HG03575 (cell line): ENCODE measurements around the gene LAMC3.
"Not testable (repeated sequence)": the region's sequence is repeated elsewhere in the genome, so short reads cannot be mapped to it uniquely, and the experiment has no call there.

Source experiments
- ATAC-seq: cut with Tn5 transposase; IDR thresholded peaks from one replicate; pipeline ENCODE4 v1.9.1; 2021; ENCODE audit not compliant: unreplicated experiment, insufficient number of reproducible peaks, low FRiP score; ENCODE audit errors: extremely low read depth

The LAMC3 gene

DNA sequence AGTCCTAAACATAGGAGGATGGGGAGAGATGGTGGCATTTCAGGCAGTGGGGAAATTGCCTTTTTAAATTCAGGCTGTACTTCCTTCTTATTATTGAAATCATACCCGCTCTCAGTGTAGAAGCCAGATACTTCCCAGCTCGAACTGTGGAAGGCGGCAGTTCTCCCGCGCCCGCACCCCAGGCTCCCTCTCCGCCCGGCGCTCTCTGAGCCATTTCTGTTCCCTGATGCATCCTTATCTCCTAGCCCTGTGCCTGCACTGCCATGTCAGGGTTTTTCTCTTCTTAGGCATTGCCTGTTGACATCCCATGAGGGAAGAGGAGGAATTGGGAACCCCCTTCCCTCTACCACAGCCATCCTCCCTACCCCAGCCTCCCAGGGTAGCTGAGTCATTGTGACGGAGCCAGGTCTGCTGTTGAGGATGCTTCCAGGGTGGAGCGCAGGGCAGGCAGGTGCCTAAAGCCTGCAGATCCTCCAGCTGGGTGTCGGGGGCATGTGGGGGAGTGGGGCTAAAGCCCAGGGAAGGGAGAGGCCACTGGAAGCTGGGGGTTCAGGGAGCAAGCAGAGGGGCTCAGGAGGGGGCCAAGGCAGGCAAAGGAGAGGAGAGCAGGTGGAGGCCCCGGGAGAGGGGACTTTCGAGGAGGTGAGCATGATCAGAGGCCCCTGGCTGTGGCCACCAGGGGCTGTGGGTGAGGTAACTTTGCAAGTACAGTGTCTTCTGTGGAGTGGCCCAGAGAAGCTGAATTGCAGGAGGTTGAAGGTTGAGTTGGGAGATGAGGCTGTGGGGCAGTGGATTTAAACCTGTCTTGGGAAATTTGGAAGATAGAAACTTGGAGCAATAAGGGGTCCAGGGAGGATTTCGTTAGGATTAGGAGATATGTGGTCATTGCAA is 16.2 kb downstream of the LAMC3 start:
- no peak for ATAC-seq

DNA sequence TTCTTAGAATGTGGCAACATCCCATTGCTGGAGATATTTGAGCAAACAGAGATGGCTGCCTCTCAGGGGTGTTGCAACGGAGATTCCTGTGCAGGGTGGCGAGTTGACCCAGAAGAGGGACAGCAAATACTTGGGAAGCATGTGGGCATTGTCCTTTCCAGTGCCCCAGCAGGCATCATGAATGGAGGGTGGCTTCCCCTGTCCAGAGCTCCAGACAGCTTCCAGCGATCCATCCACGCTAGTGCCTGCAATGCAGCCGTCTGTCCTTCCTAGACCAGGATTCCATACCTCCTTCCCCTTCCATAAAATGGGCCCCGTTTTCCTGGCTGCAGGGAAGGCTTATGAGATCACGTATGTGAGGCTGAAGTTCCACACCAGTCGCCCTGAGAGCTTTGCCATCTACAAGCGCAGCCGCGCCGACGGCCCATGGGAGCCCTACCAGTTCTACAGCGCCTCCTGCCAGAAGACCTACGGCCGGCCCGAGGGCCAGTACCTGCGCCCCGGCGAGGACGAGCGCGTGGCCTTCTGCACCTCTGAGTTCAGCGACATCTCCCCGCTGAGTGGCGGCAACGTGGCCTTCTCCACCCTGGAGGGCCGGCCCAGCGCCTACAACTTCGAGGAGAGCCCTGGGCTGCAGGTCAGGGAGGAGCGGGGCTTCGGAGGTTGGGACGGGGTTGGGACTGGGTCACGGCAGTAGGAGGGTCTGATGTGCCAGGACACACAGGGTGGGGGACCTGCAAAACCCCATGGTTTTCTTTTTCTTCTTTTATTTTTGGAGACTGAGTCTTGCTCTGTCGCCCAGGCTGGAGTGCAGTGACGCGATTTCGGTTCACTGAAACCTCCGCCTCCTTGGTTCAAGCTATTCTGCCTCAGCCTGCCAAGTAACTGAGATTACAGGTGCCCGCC is 17.2 kb downstream of the LAMC3 start:
- ATAC-seq, result no peak

DNA sequence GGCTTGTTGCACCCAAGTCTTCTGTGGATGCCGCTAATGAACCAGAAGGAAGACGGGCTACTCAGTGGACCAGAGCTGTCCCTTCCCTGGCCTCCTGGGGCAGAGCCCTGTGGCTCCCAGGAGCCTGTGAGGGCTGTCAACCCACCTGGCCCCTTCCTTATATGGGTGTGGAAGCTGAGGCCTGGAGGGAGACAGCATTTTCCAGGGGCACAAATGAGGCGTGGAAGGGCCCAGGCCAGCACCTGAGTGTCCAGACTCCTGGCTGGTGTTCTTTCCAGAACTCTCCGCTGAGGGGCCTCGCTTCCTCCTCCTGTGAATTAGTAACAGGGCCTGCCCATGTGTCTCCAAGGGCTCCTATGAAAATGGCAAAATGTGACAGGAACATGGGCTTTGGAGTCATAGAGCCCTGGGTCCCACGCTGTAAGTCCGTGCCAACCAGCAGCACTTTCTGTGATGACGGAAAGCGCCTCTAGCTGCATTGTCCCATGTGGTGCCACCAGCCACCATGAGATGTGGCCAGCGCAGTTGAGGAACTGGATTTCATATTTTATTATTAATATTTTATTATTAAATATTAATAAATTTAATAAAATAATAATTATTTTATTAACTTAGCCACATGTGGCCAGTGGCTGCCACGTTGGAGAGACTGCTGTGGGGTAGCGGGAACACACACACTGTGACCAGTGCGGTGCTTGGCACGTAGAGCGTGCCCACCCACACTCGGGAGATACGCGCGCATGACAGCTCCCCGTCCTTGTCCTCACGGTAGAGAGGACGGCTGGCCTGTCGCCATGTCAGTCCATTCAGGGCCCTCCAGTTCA is 18.3 kb downstream of the LAMC3 start:
- ATAC-seq, result no peak

DNA sequence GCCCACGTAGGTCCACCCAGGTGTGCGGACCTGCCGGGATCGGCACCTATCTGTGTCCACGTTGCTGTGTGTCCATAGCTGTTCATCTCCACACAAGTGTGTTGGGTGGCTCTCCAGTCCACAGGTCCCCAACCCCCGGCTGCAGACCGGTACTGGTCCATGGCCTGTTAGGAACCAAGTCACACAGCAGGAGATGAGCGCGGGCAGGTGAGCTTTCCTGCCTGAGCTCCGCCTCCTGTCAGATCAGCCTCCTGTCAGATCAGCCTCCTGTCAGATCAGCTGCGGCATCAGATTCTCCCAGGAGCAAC is 18.9 kb downstream of the LAMC3 start:
- ATAC-seq, result no peak

DNA sequence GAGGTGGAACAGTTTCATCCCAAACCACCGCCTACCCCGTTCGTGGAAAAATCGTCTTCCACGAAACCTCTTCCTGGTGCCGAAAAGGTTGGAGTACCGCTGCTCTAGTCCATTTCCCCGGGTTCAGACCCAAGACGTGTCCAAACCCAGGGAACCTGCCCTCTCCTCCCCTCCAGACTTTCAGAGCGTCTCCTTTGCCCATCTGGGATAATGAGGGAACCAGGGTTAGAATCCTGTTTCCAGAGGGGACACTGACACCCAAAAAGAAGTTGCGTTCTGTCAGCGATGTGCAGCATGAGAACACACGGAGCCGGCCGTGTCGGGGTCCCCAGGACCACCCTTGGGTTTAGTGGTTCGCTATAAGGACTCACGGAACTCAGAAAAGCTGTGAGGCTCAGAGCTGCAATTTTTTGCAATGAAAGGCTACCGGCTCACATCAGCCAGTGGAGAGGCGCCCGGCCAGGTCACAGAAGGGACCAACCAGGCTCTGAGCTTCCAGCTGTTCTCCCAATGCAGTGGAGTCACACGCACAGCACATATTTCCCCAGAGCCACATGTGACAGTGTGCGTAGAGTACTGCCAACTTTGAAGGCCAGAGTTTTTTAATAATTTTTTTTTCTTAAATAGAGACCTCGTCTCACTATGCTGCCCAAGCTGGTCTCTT is 19.4 kb downstream of the LAMC3 start:
- no peak for ATAC-seq

DNA sequence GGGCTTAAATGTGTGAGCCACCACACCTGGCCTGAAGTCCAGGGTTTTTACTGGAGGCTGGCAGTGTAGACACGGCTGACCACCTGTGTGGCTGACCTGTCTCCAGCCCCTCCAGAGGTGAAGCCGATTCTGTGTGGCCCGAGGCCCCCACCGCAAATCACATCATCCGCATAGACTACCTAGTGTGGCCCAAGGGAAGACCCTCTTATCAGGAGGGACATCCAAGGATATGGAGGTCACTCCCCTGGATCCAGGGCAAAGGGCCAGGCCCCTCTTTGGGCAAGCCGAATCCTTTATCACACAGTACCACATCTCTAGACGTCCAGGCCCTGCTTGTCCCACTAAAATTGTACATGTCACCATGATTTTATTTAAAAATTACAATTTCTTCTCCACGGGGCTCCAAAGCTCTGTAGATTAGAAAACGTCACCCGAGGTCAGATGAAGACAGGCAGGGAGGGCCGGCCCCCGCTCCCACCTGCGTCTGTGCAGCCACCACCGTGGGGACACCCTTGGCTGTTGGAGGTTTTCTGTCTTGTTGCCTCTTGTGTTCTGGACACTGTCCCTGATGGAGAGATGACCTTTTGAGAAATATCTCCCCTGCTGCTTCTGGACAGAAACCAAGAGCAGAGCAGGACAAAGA is 20.1 kb downstream of the LAMC3 start:
- ATAC-seq, result no peak

DNA sequence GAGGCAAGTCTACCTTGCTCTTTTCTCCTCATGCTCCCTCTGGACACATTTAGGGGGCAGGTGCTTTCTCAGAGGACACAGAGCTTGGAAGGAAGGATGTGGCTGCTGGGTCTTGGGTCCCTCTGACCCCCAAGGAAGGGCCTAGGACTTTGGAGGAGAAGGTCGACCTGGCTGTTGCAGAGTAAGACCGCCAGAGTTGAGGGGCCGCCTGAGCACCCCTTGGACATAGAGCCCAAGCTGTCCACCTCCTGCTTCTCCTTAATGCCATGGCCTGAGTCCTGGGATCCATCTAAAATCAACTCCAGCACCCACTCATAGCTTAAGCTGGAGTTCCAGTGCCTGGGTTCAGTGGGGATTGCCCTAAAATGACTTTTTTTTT is 20.6 kb downstream of the LAMC3 start:
- ATAC-seq, result no peak

DNA sequence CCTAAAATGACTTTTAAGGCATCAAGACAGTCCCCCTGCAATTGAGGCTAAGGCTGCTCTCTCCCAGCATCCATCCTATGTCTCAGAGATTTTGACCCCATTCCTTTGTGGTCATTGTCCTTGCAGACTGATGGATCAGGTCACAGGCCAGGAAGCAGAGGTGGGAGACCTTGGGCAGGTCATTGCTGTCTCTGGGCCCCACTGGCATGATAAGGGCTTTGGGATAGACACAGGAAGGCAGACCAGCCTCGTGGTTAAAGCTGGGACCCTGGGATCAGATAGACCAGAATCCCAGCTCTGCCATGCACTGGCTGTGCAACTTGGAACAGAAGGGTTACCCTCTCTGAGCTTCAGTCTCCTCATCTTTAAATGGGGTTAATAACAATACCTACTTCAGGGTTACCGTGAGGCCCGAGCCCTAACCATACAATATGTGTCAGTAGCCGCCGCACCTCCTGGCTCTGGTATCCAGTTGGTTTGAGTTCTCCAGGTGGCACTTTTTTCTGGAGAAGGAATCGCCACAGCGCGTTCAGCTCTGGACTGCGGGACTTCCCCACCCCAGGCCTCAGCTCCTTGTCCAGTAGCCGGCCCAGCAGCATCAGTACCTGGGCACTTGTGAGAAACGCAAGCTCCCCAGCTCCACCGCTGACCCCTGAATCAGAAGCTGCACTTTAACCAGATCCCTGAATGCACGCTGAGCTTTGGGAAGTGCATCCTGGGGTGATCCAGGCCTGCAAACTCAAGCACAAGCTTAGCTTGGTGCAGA is 21.4 kb downstream of the LAMC3 start:
- ATAC-seq, result no peak

DNA sequence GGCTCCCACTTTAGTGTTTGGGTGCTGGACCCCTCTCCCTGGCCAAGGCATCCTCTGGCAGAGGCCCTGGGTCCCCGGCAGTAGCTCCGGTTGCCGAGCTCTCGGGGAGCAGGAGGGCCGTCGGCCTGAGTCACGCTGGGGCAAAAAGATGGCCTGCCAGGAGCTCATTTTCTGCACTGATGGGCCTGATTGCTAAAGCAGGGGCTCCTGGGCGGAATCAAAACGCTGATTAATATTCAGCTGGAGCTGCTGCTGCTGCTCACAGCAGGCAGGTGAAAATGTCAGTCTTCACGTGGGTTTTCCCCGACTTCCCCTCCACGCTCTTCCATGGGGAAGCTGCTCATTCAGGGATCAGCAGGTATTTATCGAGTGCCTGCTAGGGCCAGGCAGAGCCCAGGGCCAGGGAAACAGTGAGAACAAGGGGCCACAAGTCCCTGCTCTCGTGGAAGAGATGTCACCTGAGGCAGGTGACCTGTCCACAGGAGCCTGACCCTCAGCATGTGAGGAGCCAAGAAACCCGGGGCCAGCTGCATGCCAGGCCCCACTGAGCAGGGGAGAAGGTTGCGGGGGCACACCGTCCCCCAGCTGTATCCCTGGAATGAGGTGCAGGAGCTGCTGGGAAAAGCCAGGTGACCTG is 22.1 kb downstream of the LAMC3 start:
- no peak for ATAC-seq

DNA sequence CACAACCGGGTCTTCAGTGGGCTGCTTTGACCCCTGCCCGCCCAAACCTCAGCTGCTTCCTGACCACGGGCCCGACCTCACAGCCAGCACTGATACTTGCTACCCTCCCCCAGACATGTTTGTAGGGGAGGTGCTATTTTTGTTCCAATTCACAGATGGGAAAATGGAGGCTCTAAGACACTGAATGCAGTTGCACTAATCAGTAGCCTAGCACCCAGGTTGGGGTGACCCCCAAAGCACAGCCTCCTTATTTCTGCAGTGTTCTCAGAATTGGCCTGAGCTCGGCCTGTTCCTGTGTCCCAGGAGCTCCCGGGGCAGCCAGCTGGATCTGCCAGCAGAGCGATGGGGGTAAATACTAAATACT is 22.6 kb downstream of the LAMC3 start:
- ATAC-seq, result no peak

DNA sequence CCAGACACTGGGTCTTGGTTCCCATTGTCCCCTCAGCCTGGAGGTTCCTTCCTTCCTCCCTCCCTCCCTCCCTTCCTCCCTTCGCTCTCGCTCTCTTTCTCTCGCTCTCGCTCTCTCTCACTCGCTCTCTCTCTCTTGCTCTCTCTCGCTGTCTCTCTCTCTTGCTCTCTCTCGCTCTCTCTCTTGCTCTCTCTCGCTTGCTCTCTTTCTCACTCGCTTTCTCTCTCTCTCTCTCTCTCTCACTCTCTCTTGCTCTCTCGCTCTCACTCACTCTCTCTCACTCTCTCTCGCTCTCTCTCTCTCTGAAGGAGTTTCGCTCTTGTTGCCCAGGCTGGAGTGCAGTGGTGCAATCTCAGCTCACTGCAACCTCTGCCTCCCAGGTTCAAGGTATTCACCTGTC is 23.4 kb downstream of the LAMC3 start:
- no peak for ATAC-seq

DNA sequence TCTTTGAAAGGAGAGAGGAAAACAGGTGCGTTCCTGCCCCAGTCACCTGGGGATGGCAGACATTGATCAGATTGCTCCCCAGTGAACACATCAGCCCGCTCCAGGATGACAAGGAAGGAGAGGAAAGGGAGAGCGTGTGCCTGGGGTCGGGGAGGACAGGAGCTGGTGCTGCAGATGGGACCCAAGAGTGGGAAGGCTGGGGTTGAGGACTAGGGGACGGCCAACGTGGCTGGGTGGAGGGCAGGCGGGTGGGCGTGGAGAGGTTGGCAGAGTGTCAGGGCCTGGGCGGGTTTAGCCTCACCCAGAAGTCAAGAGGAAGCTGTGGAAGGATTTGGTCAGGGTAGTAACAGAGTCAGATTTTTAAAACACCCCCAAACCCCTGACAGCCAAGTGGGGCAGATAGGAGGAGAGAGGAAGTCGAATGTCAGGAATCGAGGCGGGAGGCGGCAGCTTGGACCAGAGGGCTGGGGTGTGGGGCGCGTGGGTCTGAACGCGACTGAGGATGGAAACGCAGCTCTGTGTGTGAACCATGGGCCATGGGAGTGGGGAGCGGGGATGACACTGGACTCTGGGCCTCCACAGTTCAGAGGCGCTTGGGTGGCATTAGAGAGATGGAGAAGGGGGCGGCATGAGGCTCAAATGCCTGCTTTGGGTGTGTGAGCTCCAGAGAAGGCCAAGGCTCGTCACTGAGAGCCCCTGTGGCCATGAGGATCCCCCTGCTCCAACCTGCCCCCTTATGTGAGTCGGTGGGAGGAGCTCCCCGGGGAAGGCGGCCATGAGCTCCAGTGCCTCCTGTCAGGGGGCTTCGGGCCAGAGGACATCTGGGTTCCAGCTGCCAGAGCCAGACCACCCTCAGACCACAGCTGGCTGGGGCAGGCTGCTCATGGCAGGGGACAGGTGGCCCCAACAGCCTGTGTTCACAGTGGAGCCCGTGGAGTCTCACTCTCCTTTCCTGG is 24.6 kb downstream of the LAMC3 start:
- ATAC-seq, result no peak

DNA sequence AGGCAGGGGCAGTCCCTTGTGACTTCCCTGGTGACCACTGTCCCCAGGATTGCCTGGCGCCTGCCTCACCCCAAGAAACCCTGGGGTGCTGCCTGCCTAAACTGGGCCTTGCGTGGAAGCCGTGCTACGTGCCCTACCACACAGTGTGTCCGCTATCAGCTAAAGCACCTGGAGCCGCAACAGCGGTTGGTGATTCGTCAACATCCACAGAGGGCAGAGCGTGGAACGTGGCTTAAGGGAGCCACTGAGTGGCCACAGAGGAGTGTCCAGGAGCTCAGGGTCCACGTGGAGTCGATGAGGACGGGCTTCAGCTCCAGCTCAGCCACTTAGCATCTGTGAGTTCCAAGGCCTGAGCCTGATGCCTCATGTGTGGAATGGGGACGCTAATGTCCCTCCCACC is 25.3 kb downstream of the LAMC3 start:
- ATAC-seq, result no peak

DNA sequence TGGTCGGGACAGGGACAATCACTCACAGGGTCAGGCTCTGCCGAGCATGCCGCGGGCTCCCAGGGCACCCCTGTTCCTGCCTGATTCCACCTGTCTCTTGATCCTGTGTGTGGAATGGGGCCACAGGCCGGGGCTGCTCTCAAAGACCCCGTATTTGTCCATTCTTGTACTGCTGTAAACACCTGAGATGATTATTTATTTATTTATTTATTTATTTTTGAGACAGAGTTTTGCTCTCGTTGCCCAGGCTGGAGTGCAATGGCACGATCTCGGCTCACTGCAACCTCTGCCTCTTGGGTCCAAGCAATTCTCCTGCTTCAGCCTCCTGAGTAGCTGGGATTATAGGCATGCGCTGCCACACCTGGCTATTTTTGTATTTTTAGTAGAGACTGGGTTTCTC is 25.8 kb downstream of the LAMC3 start:
- not testable (repeated sequence) for ATAC-seq

DNA sequence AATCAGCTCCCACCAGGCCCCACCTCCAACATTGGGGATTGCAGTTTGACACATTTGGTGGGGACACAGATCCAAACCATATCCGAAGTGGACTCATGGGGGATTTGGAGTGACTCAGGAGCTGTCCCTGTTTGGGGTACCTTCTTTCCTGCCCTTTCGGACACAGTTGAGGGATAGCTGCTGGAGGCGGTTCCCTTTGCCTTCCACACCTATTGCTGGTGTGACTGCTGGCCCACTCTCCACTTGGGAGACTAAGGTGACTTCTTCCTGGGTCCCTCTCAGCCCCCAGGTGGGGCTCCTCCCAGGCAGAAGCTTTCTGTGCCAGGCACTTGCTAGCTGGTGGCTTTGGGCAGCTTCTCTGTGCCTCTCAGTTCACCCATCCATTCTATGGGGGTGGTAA is 26.6 kb downstream of the LAMC3 start:
- ATAC-seq, result no peak

DNA sequence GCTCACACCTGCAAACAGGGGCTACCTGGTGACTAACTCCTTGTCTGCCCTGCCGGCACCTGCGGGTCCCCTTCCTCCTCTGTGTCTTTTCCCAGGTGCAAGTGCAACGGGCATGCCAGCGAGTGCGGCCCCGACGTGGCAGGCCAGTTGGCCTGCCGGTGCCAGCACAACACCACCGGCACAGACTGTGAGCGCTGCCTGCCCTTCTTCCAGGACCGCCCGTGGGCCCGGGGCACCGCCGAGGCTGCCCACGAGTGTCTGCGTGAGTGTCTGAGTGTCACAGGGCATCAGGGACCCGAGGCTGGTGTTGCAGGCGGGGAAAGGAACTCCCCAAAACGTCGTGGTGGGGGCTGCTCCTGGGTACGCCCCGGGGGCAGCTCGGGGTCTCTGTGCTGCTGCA is 27.1 kb downstream of the LAMC3 start:
- no peak for ATAC-seq
